ENCODE data around the gene CD8B.
A peak's percentile ranks its signal among the peaks of the same experiment; 100 is the strongest.
"Not testable (repeated sequence)": the region's sequence is repeated elsewhere in the genome, so short reads cannot be mapped to it uniquely, and the experiment has no call there.

The CD8B gene

DNA sequence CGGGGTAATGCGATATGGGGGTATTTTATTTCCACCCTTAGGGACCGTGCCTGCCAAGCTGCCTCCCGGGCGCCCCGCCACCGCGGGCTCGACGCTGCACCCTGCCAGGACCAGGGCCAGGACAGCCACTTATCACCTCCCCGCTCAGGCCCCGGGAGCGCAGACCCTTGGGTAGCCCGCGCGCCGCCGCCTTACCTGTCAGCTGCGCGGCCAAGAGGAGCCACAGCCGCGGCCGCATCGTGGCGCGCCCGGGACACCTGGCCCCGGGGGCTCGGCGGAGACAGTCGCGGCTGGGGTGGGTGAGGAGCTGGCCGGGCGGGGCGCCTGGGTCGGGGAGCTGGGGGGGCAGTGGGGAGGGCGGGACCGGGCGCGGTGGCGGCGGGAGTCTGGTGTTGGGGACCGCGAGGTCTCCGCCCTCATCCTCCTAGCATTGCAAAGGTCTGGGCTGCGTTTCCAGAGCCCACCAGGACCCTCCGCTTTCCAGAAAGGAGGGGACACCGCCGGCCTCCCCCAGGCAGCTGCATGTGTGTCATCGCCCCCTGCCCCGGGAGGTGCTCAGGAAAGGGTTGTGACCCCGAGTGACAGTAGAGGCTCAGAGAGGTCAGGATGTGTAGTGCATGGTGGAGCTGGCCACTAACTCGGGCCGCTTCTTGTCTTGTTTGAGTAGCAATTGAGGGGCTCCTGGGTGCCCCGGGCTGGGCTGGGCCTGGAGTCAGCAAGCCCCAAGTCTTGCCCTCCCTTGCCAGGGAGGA, at the start of gene CD8B:
Gene CD8B, minus strand, starts transcription at position 259 of the 752 bp plus-strand sequence. Its CDS starts 21 bp downstream, at position 238.
- DNase-seq = not testable (repeated sequence)

DNA sequence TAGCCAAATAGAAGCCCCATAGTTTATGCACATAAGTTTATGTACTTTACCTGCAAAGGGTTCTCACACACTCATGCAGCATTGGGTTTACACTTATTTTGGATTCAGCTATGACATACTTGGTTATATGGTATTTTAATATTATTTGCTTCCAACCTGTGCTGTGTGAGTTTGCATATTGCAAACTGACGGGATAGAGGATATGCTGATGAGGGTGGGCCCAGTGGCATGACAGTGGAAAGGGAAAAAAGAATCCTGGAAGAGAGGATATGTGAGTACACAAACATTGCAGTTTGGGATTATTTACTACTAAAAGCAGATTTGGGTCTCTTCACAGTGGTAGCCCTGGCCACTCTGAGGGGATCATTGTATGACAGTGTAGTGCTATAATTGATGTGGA, 44.2 kb upstream of the CD8B start:
- not testable (repeated sequence) for DNase-seq

DNA sequence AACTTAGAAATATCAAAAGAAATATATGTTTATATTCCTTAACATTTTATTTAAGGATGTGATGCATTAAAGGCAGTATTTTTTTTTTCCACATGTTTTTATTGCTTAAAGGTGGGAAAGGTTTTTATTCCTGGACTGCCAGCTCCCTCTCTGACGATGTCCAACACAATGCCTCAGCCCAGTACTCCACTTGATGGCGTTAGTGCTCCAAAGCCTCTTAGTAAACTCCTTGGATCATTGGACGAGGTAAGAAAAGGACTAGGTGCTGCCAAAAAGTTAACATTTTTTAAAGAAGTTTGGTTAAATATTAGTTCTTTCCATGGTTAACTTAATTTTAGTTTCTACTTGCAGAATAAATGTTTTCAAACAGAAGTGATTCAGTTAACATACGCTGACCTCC, 39.0 kb upstream of the CD8B start:
- DNase-seq = not testable (repeated sequence)

DNA sequence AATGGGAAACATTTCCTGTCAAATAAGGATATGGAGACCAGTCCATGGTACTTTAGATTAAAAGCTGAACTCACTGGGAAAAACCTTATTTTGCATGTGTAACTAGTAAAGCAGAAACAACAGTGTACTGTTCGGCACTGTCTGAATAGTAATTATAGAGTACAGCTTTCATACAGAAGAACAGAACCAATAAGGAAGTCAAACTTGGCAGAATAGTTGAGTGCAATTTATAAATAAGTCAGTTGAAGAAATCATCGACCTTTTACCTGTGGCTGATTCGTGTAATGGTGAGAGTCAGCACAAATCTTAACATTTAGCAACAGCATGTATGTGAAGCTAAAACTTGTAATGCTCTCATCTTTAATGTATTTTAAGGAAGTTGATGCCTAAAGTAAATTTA, 24.3 kb upstream of the CD8B start:
- DNase-seq = not testable (repeated sequence)

DNA sequence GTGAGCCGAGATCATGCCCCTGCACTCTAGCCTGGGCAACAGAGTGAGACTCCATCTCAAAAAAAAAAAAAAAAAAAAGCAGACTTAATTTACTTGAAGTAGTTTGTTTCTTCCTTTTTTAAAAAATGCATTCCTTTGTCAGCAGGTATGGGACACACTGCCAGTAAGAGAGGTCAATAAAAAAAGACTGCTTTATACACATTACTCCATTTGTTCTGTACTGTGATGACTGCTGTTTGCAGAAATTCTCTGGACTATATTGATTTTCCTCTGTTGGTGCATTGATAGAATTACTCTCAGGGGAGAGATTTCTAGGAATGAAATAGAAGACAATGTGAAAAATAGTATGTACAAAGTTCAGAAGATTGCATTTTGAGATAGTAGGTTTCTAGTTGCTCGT, 21.2 kb upstream of the CD8B start:
- DNase-seq = not testable (repeated sequence)

DNA sequence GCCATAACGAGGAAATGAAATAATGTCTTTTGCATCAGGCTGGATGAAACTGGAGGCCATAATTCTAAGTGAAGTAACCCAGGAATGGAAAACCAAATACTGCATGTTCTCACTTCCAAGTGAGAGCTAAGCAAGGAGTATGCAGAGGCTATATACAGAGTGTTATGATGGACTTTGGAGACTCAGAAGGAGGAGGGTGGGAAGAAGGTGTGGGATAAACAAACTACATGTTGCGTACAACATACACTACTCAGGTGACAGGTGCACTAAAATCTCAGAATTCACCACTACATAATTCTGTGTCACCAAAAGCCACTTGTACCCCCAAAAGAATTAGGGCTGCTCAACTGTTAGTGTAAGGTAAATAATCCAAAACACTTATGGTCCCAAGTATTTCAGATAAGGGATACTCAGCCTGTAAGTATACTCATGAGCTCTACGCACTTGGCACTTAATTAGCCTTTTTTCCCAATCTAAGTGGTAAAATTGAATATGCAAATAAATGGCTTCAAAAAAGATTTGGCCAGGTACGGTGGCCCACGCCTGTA, 20.5 kb upstream of the CD8B start:
- DNase-seq = not testable (repeated sequence)

DNA sequence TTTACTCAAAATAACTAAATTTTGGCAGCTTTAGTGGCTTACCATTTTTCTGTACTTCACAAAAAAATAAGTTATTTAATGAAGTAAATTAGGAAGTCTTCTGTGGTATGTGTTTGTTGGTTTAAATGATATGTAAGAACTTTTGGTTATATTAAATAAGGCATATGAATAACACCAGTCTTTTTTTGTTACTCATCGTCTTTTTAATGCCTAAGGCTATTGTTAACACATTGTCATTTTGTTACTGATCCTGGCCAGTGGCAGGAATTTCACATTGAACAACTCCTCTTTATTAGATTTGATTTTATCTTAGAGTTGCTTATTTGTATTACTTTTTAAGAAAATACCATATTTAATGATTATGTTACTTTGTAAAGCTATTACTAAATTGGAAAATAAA, 17.3 kb upstream of the CD8B start:
- not testable (repeated sequence) for DNase-seq

DNA sequence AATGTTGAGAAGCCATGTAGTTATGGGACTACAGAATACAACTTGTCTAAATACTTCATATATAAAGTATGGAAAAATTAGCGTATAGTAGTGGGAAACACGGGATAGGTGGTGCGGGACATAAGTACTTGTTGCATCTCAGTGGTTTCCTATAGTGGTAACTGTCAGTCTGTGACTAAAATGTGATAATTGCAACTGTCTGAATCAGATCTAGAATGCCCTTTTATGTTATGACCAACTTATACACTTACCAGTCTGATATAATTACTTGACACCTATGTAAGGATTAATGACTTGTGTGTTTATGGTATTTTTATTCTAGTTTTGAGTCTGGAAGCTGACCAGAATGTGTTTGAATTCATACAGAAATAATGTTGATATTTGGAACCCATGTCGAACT, 9.3 kb upstream of the CD8B start:
- not testable (repeated sequence) for DNase-seq

DNA sequence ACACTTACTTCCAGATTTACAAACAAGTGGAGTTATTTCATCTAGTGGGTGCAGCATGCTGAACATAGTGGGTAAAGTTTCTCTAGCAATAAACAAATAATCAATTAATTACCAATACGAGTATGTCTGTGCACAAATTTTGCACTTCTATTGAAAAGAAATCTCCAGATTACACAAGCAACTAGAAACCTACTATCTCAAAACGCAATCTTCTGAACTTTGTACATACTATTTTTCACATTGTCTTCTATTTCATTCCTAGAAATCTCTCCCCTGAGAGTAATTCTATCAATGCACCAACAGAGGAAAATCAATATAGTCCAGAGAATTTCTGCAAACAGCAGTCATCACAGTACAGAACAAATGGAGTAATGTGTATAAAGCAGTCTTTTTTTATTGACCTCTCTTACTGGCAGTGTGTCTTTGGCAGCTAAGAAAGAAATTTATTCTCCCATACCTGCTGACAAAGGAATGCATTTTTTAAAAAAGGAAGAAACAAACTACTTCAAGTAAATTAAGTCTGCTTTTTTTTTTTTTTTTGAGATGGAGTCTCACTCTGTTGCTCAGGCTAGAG, 7.3 kb upstream of the CD8B start:
- DNase-seq = not testable (repeated sequence)

DNA sequence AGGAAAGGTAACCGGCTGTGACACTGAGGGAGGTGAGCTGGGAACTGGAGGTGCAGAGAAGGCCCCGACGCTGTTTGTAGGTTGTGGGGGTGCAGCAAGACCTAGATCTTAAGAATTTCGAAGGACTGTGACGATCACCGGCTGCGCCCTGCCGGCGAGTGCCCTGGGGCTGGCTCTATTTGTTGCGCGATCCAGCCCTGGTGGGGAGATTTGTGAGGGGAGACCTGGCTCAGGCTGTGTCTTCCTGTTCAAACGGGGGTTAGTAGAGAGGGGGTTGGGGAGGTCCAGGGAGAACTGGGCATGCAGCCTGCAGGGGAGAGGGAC, 656 bp upstream of the CD8B start:
- DNase-seq = not testable (repeated sequence)

DNA sequence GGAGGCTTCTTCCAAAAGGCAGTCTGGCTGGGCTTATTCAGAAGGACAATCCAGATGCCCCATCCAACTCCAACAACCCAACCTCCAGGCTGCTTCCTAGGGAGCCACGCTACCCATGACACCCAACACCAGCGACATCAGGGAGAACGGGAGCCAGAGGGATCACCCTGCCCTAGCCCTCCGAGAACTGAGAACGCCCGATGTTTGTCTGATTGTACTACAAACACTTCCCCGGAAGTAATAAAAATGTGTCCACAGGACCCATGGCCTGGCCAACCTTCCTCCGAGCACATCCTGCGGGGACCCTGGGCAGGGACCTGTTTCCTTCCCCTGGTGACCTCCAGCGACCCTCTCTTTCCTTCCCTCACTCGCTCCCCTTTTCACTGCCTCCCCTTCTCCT, 511 bp downstream of the CD8B start:
- DNase-seq = not testable (repeated sequence)

DNA sequence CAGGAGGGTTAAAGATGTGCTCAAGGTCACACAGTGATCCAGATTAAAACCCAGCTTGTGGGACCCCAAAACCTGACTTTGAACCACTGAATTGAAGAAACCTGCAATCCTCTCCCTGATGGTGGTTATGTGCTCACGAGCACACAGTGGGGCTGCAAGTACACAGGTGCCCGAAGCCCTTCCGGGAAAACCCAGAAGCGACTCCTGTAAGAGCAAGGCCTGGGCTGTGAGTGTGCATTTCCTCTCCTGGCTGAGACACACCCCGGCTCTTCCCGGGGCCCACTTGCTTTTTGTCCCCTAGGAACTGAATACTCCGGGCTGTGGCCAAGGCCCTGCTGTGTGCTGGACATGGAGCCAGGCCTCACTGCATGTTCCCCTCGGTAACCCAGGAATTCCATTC, 1.1 kb downstream of the CD8B start:
- DNase-seq = not testable (repeated sequence)

DNA sequence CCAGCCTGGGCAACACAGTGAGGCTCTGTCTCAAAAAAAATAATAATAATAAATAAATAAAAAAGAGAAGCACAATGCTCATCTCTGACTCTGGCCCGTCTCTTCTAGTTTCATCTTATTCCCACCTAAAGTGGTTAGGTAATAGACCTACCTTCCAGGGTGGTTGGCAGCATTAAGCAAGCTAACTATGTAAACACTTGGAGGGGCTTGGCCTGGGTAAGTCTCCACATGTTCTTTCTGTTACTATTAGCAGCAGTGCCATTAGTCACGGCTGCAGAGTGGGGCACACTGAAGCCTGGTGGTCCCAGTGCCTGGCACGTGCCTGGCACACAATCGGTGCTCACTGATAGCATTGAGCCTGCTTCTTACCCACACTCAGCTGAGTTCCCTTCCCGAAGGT, 4.0 kb downstream of the CD8B start:
- DNase-seq = not testable (repeated sequence)

DNA sequence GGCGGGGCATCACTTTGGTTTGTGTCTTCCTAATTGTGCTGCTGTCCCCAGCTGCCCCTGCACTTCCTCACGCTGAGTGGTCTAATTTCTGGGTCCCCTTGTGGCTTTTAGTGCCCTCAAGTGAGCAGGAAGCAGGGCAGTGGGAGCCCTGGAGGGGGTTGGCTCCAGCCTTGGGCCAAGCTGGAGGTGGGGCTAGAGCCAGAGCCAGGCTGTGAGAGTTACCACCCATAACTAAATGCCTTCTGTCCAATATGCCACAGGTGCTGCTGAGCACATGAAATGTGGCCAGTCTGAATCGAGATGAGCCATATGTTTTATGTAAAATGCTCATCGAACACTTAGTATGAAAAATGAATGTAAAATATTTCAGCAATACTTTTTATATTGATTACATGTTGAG, 5.2 kb downstream of the CD8B start:
- DNase-seq = not testable (repeated sequence)

DNA sequence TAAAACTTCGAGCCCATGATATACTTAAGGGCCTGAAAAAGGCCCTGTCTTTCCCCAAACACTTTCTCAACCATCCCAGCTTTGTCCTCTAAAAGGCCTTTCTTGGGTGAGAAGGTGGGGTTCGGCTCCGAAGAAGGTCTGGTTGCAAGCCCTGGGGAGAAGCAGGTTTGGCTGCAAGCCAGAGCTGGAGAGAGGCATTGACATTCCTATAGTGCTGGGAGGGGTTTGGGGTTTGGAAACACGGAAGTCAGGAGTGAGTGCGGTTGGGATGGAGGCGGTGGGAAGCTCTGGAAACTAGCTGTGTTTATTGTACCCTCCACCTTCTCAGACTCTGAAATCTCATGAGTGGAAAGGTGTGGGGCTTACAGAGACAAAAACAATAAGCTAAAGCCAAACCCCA, 5.7 kb downstream of the CD8B start:
- DNase-seq = not testable (repeated sequence)

DNA sequence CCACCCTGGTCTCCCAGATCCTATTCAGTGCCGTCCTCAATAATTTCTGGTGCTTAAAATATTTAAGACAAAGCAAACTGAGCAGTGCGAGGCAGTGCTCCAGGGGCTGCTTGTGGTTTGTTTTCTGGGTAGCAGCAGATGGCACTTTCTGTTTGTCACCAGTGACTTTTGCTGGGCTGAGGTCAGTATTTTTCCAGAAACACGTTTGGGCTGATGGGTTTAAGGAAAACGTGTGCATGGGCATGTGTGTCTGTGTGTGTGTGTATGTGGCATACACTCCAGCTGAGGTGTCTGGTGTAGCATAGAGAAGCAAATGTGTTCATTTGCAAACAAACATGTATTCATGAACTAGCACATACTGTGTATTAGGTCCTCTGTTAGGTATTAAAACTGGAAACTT, 10.1 kb downstream of the CD8B start:
- not testable (repeated sequence) for DNase-seq

DNA sequence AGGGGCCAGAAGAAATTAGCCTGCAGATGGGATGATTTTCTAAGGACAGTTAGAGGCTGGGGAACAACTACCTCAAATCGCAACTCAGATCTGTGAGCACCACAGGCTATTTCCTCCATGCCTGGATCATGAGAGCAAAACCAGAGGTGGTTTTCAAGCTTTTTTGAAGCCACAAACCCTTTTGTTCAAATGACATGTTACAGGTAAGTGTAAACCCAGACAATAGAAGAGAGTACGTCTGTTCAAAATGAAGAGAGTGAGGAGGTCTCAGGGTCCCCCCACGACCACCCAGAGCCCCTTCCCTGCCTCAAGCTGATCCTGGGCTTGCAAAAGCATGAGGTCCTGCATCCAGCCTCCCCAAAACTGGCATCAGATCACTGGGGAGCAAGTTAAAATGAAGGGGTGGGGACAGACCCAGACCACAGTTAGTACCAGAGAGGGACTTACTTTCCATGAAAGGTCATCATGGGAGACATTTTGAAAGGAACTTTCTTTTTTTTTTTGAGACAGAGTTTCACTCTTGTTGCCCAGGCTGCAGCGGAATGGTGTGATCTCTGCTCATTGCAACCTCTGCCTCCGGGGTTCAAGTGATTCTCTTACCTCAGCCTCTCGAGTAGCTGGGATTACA, 19.0 kb downstream of the CD8B start:
- DNase-seq = not testable (repeated sequence)

DNA sequence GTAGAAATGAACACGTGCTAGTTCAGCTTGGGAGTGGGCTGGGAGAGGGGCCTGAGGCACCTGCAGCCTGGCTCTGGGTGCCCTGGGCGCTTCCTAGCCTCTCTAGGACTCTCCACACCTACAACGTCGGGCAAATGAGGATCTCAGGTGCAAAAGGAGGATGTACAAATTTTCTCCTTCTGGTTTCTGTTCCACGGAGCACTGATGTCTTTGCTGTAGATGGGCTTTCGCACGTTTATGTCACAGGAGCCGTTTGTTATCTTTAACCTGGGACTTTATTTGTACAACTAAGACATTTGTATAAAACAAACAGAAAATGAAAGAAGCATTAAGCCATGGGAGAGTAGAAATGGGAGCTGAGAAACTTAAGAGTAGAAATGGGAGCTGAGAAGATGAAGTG, 20.4 kb downstream of the CD8B start:
- DNase-seq = not testable (repeated sequence)

DNA sequence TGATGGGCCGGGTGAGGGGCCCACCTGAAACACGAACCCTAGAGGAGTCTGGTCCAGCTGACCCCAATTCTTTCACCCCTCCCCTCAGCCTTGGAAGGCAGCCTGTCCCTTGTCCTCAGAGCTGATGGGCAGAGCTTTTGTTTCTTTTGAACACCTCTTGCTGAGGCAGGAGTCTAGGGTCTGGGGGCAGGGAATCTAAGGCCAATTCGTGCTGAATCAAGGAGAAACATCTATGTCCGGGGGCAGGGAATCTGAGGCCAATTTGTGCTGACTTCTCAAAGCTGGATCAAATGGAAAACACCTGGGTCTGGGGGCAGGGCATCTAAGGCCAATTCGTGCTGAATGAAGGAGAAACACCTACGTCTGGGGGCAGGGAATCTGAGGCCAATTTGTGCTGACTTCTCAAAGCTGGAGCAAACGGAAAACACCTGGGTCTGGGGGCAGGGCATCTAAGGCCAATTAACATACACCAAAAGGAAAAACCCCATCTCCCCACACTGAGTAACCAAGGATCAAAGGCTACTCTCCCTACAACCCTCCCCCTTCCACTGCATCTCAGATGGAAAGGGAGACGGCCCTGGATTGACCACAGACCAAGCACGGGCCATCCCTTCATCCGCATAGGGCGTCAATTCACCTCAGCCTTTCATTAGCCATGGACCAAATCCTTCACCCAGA, 21.7 kb downstream of the CD8B start:
- DNase-seq = not testable (repeated sequence)

DNA sequence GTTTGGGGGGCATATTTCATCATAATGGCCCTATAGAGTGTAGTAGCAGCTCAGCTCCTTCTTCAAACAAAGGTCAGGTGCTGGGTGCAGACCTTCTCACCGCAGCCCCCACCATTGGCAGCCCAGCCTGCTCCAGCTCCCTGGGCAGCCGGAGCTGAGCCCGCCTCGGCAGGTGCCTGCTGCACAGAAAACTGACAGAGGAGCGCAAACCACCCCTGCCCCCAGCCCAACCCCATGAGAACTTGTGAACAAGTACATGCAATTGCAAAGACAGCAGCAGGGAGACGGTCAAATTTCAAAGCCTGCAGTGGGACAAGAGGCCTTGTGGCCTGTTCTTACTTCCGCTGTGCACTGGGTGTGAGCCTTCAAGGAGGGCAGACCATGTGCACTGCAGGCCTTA, 22.2 kb downstream of the CD8B start:
- DNase-seq = not testable (repeated sequence)

DNA sequence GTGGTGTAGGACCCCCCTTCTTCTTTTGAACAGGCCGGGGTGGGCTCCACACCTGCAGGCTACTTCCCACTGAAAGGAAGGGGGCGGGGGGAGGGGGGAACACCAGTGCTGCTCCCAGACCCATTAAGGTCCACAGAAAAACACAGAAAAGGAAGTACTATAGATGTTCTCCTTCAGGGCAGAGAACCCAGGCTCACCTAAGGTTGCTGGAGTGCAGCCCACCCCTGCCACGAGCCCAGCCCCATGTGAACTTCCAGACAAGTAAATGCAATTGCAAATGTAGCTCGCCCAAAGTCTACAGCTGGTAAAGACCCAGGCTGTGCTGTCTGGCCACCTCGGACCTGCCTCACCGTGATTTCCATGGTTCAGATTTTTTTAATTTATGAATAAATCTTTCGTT, 24.0 kb downstream of the CD8B start:
- not testable (repeated sequence) for DNase-seq

DNA sequence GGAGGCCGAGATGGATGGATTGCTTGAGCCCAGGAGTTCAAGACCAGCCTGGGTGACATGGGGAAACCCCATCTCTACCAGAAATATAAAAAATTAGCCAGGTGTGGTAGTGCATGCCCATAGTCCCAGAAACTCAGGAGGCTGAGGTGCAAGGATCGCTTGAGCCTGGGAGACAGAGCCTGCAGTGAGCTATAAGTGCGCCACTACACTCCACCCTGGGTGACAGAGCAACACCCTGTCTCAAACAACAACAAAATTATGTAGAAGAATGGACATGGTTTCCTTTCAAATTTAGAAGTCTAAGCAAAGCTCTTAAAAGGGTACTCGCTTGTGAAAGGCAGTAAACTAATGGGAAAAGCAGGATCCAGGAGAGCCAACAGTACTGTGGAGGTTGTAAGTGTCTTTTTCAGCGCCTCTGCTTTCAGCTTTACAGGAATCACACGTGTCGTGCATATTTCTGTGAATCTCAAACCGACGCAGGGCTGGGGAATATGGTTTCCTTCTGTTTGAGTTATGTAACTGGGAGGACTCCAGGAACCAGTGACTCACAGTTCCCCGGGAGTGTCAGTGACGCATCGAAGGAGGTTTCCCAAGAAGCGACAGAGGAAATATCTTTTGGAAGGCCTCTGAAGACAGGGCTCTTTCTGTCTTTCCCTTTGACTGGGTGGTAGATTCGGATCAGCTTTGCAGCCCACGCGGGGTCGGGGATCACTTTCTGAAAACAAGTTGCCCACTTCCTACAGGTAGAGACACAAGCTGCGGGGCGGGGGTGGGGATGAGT, 24.6 kb downstream of the CD8B start:
- peak; percentile 82 for DNase-seq

DNA sequence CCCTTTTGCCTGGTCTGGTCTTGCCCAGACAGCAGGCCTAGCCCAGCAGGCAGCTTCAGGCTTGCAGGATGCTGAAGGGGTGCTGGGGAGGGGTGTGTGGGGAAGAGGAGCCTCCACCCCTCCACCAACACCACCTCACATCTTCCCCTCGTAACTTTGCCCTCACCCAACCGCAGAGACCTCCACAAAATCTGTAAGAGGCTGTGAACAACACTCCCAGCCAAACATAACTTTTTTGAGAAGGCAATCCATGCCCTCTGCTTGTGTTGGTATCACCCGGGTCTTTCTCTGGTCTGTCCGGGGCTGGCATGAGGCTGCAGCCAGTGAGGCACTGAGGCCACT, 26.2 kb downstream of the CD8B start:
- DNase-seq = not testable (repeated sequence)
